ENCODE results near the gene TOX3.

The TOX3 gene

GRCh38 chr16:52411011-52411410 lies 135.9 kb downstream of the TOX3 start:
- TF ChIP-seq ZNF274 (IDR thresholded peaks at IDR 0.05; ENCODE audit: low read depth, low read length), result no peak
- no peak overlapping the region for H3K4me3 ChIP-seq (ENCODE audit: low read length)

- H3K4me3 ChIP-seq (ENCODE audit: low read length), result no peak overlapping the region
- no peak for TF ChIP-seq ZNF274 (IDR thresholded peaks at IDR 0.05; ENCODE audit: low read depth, low read length)
Measured at GRCh38 chr16:52408191-52408845, 138.6 kb downstream of the TOX3 start.

GRCh38 chr16:52407778-52408177 lies 139.2 kb downstream of the TOX3 start:
- no peak overlapping the region for H3K4me3 ChIP-seq (ENCODE audit: low read length)
- TF ChIP-seq ZNF274 (IDR thresholded peaks at IDR 0.05; ENCODE audit: low read depth, low read length), result no peak

- no peak for TF ChIP-seq ZNF274 (IDR thresholded peaks at IDR 0.05; ENCODE audit: low read depth, low read length)
Measured at GRCh38 chr16:52405441-52405840, 141.5 kb downstream of the TOX3 start.

GRCh38 chr16:52404546-52404945 lies 142.4 kb downstream of the TOX3 start:
- H3K4me3 ChIP-seq (ENCODE audit: low read length), result no peak overlapping the region
- TF ChIP-seq ZNF274 (IDR thresholded peaks at IDR 0.05; ENCODE audit: low read depth, low read length), result no peak

More at GRCh38 chr16:52405441-52405840, 141.5 kb downstream of the TOX3 start:
- no peak overlapping the region for H3K4me3 ChIP-seq (ENCODE audit: low read length)

GRCh38 chr16:52399116-52399515 lies 147.8 kb downstream of the TOX3 start:
- no peak for TF ChIP-seq ZNF274 (IDR thresholded peaks at IDR 0.05; ENCODE audit: low read depth, low read length)

GRCh38 chr16:52398491-52398960 lies 148.4 kb downstream of the TOX3 start:
- TF ChIP-seq ZNF274 (IDR thresholded peaks at IDR 0.05; ENCODE audit: low read depth, low read length), result no peak

More at GRCh38 chr16:52399116-52399515, 147.8 kb downstream of the TOX3 start:
- no peak overlapping the region for H3K4me3 ChIP-seq (ENCODE audit: low read length)

GRCh38 chr16:52398021-52398420 lies 148.9 kb downstream of the TOX3 start:
- H3K4me3 ChIP-seq (ENCODE audit: low read length), result no peak overlapping the region
- no peak for TF ChIP-seq ZNF274 (IDR thresholded peaks at IDR 0.05; ENCODE audit: low read depth, low read length)

More at GRCh38 chr16:52398491-52398960, 148.4 kb downstream of the TOX3 start:
- H3K4me3 ChIP-seq (ENCODE audit: low read length), result no peak overlapping the region

GRCh38 chr16:52393448-52393847 lies 153.5 kb downstream of the TOX3 start:
- no peak overlapping the region for H3K4me3 ChIP-seq (ENCODE audit: low read length)
- TF ChIP-seq ZNF274 (IDR thresholded peaks at IDR 0.05; ENCODE audit: low read depth, low read length), result no peak

GRCh38 chr16:52389045-52389444 lies 157.9 kb downstream of the TOX3 start:
- no peak for TF ChIP-seq ZNF274 (IDR thresholded peaks at IDR 0.05; ENCODE audit: low read depth, low read length)
- H3K4me3 ChIP-seq (ENCODE audit: low read length), result no peak overlapping the region

All from GM08714 (cell line).